Measurements from ENCODE around the gene ADAMTSL5. TPM values are rescaled to one million over a fixed set of nuclear protein-coding genes. Genes with fewer than 3 reads are reported as not detected.
A peak's percentile ranks its signal among the peaks of the same experiment; 100 is the strongest.

Gene ADAMTSL5
- total RNA-seq: 1 to 10 TPM in 3 of 4 donors, under 1 TPM in 1; 0.46 to 7.0 (median 4.6) TPM

DNA sequence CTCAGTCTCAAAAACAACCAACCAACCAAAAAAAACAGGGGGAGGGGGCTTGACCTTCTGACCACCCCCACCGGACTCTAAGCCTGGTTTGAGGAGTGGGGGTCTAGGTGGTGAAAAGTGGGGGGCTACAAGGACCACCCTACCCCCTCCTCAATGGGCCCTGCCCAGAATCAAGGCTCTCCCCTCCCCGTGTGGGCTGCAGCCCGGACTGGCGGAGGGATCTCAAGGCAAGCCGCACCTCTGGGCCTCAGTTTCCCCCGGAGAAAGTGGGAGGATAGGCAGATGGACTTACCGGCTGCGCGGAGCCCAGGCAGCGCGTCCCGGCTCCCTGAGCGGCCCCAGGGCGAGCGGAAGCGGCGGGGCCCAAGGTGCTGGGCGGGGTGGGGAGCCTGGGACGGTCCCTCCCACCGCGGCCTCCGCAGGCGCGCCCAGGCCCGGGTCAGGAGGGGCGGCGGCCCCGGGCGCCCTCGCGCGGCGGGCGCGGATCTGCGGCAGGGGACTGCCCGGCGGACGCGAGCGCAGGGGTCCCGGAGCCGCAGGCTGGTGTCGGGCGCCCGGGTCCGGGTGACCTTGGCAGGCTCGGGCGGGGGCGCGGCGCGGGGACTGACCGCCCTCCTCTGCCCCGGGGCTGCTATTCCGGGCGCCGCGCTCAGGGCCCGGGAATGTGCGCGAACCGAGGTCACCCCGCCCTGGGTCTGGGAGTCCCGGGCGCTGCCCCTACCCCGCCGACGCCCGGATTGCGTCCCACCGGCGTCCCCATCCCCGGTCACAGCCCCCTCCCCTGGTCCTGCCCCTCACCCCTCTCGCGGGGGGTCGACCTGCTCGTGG lies at the start of gene ADAMTSL5:
Gene ADAMTSL5, minus strand, starts transcription at position 349 of the 828 bp plus-strand sequence. CDS start 2,076 bp downstream, outside the sequence.
- WGBS, 2 donors: 3 to 5% methylated on average over 16 to 46 of the region's 78 CpGs
- DNase-seq (ENCODE audit: low spot score in 2 of 2): no peak
- TF ChIP-seq CTCF (IDR thresholded peaks at IDR 0.05) (no peak), POLR2A (IDR thresholded peaks at IDR 0.05) (no peak)

DNA sequence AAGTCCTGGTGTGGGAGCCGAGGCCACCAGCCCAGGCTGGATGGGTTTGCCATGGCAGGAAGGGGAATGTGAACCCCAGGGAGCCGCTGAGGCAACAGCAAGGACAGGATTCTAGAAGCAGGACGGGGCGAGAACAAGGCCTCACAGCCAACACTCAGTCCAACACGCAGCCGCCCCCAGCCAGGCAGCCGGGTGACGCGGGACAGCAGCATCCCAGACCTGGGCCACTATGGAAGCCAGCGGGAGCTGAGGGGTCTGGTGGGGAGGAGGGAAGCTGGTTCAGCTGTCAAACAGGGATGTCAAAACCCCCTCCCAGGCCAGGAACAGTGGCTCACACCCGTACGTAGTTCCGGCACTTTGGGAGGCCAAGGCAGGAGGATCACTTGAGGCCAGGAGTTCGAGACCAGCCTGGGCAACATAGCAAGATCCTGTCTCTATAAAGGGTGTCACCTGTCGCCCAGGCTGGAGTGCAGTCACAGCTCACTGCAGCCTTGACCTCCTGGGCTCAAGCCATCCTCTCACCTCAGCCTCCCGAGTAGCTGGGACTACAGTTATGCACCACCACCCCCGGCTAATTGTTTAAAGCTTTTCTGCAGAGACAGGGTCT lies 48.5 kb upstream of the ADAMTSL5 start:
- no peak overlapping the region for H3K4me3 ChIP-seq (ENCODE audit: low read depth, poor library complexity, severe bottlenecking)
- intact Hi-C loops (cut with DNase I; ENCODE audit: low total_unique reads): no loop called here
- TF ChIP-seq POLR2A (IDR thresholded peaks at IDR 0.05) (no peak), CTCF (IDR thresholded peaks at IDR 0.05) (no peak)
- WGBS, 2 donors: 89% methylated on average over 15 to 17 of the region's 17 CpGs
- no peak for DNase-seq (ENCODE audit: low spot score in 2 of 2)

More for the DNA sequence above, at the start of gene ADAMTSL5:
- peak within 1 kb of the TSS; percentile 19 for H3K4me3 ChIP-seq (ENCODE audit: low read depth, poor library complexity, severe bottlenecking)
- intact Hi-C loops (cut with DNase I; ENCODE audit: low total_unique reads): no loop called here

DNA sequence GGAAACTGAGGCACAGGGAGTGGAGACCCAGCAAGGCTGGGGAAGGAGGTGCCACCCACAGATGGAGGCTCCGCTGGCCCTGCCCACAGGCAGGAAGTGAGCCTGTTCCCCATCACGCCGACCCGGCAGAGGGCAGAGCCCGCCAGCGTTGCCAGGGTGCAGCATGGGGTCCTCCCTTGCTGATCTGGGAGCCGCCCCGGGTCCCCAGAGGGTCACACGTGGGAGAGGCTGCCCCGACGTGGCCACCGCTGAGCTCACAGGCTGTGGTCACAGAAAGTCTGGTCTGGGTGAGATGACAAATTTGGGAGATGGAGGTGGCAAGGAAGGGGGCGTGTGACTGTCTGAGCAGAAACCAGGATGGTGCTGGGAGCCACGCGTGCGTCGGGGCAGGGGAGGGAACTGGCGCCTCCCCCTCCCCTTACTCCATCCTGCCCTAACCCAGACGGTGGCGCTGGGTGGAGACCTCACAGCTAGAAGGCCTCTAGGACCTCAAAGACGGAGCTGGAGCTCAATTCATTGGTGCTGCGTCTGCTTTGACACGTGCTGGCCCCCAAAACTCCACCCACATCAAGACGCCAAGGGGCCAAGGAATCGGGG lies 47.6 kb upstream of the ADAMTSL5 start:
- WGBS, 2 donors: 55 to 57% methylated on average over 23 to 24 of the region's 25 CpGs
- DNase-seq (ENCODE audit: low spot score in 2 of 2): no peak
- no peak for TF ChIP-seq POLR2A (IDR thresholded peaks at IDR 0.05)
- TF ChIP-seq CTCF (IDR thresholded peaks at IDR 0.05): no peak
- H3K4me3 ChIP-seq (ENCODE audit: low read depth, poor library complexity, severe bottlenecking): no peak overlapping the region
- intact Hi-C loops (cut with DNase I; ENCODE audit: low total_unique reads): no loop called here

DNA sequence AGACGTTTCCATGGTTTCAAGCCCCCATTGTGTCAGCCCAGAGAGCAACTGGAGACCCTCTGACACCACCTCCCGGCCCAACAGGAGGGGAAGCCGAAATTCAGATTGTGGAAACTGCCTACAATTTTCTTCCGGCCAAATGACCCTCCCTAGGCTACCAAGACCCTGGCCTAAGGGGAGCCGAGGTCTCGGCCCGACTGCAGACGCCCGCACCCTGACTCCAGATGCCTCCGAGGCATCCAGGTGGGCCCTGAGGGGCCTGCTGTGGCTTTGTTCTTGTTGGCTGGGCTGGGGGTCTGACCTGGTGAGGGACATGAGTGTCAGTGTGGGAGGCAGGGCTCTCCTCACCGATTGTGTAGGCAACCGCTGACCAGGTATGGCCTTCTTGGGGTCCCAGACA lies 45.7 kb upstream of the ADAMTSL5 start:
- no peak overlapping the region for H3K4me3 ChIP-seq (ENCODE audit: low read depth, poor library complexity, severe bottlenecking)
- no peak for TF ChIP-seq CTCF (IDR thresholded peaks at IDR 0.05)
- no peak for TF ChIP-seq POLR2A (IDR thresholded peaks at IDR 0.05)
- 82 to 87% methylated on average over 6 to 12 of the region's 12 CpGs for WGBS, 2 donors
- no peak for DNase-seq (ENCODE audit: low spot score in 2 of 2)
- intact Hi-C loops (cut with DNase I; ENCODE audit: low total_unique reads): no loop called here

- no peak for DNase-seq (ENCODE audit: low spot score in 2 of 2)
- intact Hi-C loops (cut with DNase I; ENCODE audit: low total_unique reads): no loop called here
- no peak overlapping the region for H3K4me3 ChIP-seq (ENCODE audit: low read depth, poor library complexity, severe bottlenecking)
- TF ChIP-seq CTCF (IDR thresholded peaks at IDR 0.05): no peak
- no peak for TF ChIP-seq POLR2A (IDR thresholded peaks at IDR 0.05)
- 96% methylated on average over 53 to 62 of the region's 66 CpGs for WGBS, 2 donors
Measured at GRCh38 chr19:1556390-1557070, 43.7 kb upstream of the ADAMTSL5 start.

All from lower leg skin (tissue), 4 donors.